Adipose tissue (tissue), 3 donors: ENCODE measurements around the gene DLX3. TPM values are rescaled to one million over a fixed set of nuclear protein-coding genes. Genes with fewer than 3 reads are reported as not detected.

Experiments used
- H3K27ac ChIP-seq: one replicate; pipeline ENCODE4 v1.5.1; 2013; ENCODE audit warnings: low read depth, low read length
- WGBS, 3 donors: extraction: QIAGEN DNeasy Blood & Tissue Kit; methylation state at CpG; one replicate each; pipeline ENCODE4 v1.1.7; 2013; 5-methylcytosine and 5-hydroxymethylcytosine counted together
- polyA plus RNA-seq, 3 donors: library from polyadenylated mRNA; stranded (reverse); fragments of 200-250 nt; gene quantifications; one replicate each; pipeline ENCODE4 v1.2.3, GENCODE V29; 2013
- donor health status: healthy with polysubstance abuse.
- donor health status: Bipolar disorder and iron deficiency.
- donor health status: healthy.

Gene DLX3
- polyA plus RNA-seq, 3 donors = 0.10 to 0.79 (median 0.17) TPM

- H3K27ac ChIP-seq = no peak overlapping the region
- 0 to 3% (median 2%) methylated on average over 6 of the region's 6 CpGs for WGBS, 3 donors
These were observed 31.8 kb upstream of the DLX3 start for GRCh38 chr17:50026837-50027171.

- no peak overlapping the region for H3K27ac ChIP-seq
- WGBS, 3 donors = 63 to 71% (median 67%) methylated on average over 8 of the region's 8 CpGs
These were observed 31.1 kb upstream of the DLX3 start for GRCh38 chr17:50026046-50026675.

GRCh38 chr17:50024808-50025207 is 29.8 kb upstream of the DLX3 start:
- WGBS, 3 donors = 43 to 56% (median 49%) methylated on average over 7 of the region's 7 CpGs

GRCh38 chr17:50023520-50023919 is 28.5 kb upstream of the DLX3 start:
- H3K27ac ChIP-seq = no peak overlapping the region
- 63 to 71% (median 63%) methylated on average over 8 of the region's 8 CpGs for WGBS, 3 donors

More at GRCh38 chr17:50024808-50025207, 29.8 kb upstream of the DLX3 start:
- no peak overlapping the region for H3K27ac ChIP-seq

- 54 to 62% (median 58%) methylated on average over 6 of the region's 6 CpGs for WGBS, 3 donors
These were observed 27.6 kb upstream of the DLX3 start for GRCh38 chr17:50022463-50023130.

GRCh38 chr17:50021681-50022370 is 26.8 kb upstream of the DLX3 start:
- WGBS, 3 donors = 92 to 94% (median 94%) methylated on average over 6 of the region's 6 CpGs
- no peak overlapping the region for H3K27ac ChIP-seq

More at GRCh38 chr17:50022463-50023130, 27.6 kb upstream of the DLX3 start:
- no peak overlapping the region for H3K27ac ChIP-seq

- WGBS, 3 donors = 48 to 63% (median 52%) methylated on average over 13 of the region's 13 CpGs
These were observed 26.0 kb upstream of the DLX3 start for GRCh38 chr17:50020841-50021599.

GRCh38 chr17:50018909-50019308 is 23.9 kb upstream of the DLX3 start:
- no peak overlapping the region for H3K27ac ChIP-seq
- WGBS, 3 donors = 92 to 96% (median 95%) methylated on average over 1 of the region's 1 CpG

More at GRCh38 chr17:50020841-50021599, 26.0 kb upstream of the DLX3 start:
- H3K27ac ChIP-seq = no peak overlapping the region

GRCh38 chr17:50015146-50015545 is 20.1 kb upstream of the DLX3 start:
- WGBS, 3 donors = 80 to 87% (median 80%) methylated on average over 2 of the region's 2 CpGs
- no peak overlapping the region for H3K27ac ChIP-seq

- H3K27ac ChIP-seq = no peak overlapping the region
- 9 to 54% (median 41%) methylated on average over 1 of the region's 1 CpG for WGBS, 3 donors
These were observed 19.6 kb upstream of the DLX3 start for GRCh38 chr17:50014471-50015088.

GRCh38 chr17:50013079-50013478 is 18.1 kb upstream of the DLX3 start:
- WGBS, 3 donors = 69 to 92% (median 86%) methylated on average over 2 of the region's 2 CpGs

GRCh38 chr17:50009282-50009681 is 14.3 kb upstream of the DLX3 start:
- WGBS, 3 donors = 74 to 93% (median 75%) methylated on average over 2 of the region's 2 CpGs
- H3K27ac ChIP-seq = no peak overlapping the region

More at GRCh38 chr17:50013079-50013478, 18.1 kb upstream of the DLX3 start:
- no peak overlapping the region for H3K27ac ChIP-seq

- 69 to 79% (median 70%) methylated on average over 4 of the region's 4 CpGs for WGBS, 3 donors
These were observed 8.9 kb upstream of the DLX3 start for GRCh38 chr17:50003911-50004310.

GRCh38 chr17:49998836-49999511 is 4.0 kb upstream of the DLX3 start:
- WGBS, 3 donors = 54 to 56% (median 56%) methylated on average over 11 of the region's 11 CpGs
- no peak overlapping the region for H3K27ac ChIP-seq

More at GRCh38 chr17:50003911-50004310, 8.9 kb upstream of the DLX3 start:
- no peak overlapping the region for H3K27ac ChIP-seq

GRCh38 chr17:49997773-49998703 is 3.0 kb upstream of the DLX3 start:
- 38 to 44% (median 41%) methylated on average over 16 to 20 of the region's 20 CpGs for WGBS, 3 donors
- no peak overlapping the region for H3K27ac ChIP-seq

GRCh38 chr17:49997301-49997650 is 2.3 kb upstream of the DLX3 start:
- no peak overlapping the region for H3K27ac ChIP-seq
- 30 to 35% (median 34%) methylated on average over 6 of the region's 6 CpGs for WGBS, 3 donors
